NCI-H510A (cell line): Measurements from ENCODE around the gene KANSL2.
"Not testable (repeated sequence)": the region's sequence is repeated elsewhere in the genome, so short reads cannot be mapped to it uniquely, and the experiment has no call there.

Experiments used
- DNase-seq: peaks from one replicate; lab custom pipeline; 2025; lab: John Stamatoyannopoulos, UW

KANSL2 gene, protein sequence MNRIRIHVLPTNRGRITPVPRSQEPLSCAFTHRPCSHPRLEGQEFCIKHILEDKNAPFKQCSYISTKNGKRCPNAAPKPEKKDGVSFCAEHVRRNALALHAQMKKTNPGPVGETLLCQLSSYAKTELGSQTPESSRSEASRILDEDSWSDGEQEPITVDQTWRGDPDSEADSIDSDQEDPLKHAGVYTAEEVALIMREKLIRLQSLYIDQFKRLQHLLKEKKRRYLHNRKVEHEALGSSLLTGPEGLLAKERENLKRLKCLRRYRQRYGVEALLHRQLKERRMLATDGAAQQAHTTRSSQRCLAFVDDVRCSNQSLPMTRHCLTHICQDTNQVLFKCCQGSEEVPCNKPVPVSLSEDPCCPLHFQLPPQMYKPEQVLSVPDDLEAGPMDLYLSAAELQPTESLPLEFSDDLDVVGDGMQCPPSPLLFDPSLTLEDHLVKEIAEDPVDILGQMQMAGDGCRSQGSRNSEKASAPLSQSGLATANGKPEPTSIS

DNA sequence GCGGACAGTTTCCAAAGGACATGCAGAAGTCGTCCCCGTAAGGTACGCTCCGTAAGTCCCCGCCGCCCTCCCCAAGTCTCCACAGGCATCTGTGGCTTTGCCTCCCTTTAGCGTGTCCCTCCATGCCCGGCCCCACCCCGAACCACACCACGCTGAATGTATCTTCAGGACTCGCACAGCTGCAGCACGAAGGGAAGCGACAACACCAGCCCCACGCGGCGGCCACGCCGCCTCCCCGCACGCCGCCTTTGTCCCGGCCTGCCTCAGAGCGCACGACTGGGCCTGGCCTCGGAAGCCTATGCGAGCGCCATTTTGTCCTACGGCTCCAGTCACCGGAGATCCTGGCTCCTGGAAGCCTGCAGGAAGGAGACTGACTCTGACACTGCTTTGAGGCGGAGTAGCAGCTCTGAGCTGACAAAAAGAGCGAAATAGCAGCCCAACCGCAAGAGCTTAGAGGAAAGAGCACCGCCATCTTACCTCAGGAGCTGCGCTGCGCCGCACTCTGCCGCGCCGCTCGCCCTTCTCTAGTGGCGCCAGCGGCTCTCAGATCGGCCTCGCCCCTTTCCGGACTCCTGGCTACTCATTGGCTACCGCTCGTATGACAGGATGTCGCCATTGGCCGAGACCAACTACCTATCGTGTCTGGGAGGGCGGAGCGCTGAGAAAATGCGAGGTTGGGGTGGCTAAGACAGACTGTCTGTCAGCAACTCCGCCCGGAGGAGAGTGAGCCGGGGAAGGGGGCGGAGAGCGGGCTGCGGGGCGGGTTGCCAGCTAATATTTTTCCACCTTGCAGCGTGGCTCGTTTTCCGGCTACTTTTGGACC lies at the start of gene KANSL2:
Gene KANSL2 (minus strand): TSS at position 529 of the 823 bp plus-strand sequence. CDS start 606 bp downstream, outside the sequence.
- DNase-seq, result peak; percentile 97

GRCh38 chr12:48728807-48729206 lies 46.8 kb upstream of the KANSL2 start:
- no peak for DNase-seq

GRCh38 chr12:48720737-48721136 lies 38.7 kb upstream of the KANSL2 start:
- DNase-seq, result not testable (repeated sequence)

DNA sequence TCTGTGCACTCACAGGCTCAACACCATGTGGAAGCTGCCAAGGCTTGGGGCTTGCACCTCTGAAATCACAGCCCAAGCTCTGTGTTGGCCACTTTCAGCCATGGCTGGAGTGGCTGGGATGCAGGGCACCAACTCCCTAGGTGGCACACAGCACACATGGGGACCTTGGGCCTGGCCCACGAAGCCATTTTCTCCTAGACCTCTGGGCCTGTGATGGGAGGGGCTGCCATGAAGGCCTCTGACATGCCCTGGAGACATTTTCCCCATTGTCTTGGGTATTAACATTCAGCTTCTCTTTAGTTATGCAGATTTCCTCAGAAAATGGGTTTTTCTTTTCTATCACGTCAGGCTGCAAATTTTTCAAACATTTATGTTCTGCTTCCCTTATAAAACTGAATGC lies 38.1 kb upstream of the KANSL2 start:
- DNase-seq, result not testable (repeated sequence)

- DNase-seq, result not testable (repeated sequence)
These were observed 37.0 kb upstream of the KANSL2 start for GRCh38 chr12:48719002-48719401.

DNA sequence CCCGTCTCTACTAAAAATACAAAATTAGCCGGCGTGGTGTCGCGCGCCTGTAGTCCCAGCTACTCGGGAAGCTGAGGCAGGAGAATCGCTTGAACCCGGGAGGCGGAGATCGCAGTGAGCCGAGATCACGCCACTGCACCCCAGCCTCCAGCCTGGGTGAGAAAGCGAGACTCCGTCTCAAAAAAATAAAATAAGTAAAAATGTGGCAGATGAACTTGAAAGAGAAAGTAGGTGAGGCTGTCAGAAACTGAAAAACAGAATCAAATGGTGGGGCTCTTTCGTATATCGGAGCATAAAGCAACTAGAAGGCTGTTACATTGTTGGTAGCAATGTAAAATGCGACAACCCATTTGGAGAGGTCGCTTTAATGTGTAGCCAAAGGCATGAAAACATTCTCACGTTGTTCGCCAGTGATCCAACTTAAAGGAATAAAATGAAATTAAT lies 35.2 kb upstream of the KANSL2 start:
- DNase-seq, result no peak

GRCh38 chr12:48716493-48717251 lies 34.6 kb upstream of the KANSL2 start, which contains the start of gene CCNT1:
TSS of gene CCNT1 (minus strand) at chr12:48716707. CDS start at chr12:48716675, 32 bp downstream.
- DNase-seq, result peak; percentile 99

DNA sequence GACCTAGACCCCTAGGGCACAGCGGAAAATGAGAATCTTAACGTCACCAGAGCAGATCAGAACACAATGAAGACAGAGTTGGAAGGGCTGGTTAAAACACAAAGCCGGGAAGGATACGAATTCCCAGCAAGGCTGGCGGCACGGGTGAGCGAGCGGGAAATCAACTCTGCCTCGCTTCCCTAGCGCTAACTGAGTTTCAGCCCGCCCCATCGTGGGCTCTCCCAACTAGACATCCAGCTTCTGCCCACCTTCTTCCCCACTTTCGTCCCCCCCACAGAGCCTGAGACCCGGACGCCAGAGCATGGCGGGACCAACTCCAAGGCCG lies 34.1 kb upstream of the KANSL2 start:
- DNase-seq, result no peak

DNA sequence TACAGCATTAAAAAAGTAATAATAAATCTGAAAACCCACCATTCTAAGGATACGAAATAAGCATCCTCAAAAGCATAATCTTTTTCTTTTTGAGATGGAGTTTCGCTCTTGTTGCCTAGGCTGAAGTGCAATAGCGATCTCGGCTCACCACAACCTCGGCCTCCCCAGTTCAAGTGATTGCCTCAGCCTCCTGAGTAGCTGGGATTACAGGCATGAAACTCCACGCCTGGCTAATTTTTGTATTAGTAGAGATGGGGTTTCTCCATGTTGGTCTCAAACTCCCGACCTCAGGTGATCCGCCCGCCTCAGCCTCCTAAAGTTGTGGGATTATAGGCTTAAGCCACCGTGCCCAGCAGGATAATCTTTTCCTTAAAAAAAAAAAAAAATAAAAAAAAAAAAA lies 30.2 kb upstream of the KANSL2 start:
- DNase-seq, result no peak

DNA sequence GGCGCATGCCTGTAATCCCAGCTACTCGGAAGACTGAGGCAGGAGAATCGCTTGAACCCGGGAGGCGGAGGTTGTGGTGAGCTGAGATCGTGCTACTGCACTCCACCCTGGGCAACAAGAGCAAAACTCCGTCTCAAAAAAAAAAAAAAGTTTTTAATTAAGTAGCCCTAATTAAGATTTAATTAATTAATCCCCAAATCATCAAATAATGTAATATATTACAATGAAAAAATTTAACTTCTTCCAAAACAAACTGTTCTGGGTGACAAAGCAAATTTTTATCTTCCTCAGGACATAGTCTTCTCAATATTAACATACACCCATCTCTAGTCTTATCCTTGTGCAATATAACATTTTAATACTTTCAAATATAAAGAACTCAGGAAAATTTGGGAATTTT lies 16.8 kb upstream of the KANSL2 start:
- DNase-seq, result not testable (repeated sequence)

GRCh38 chr12:48696626-48697025 lies 14.6 kb upstream of the KANSL2 start:
- no peak for DNase-seq

DNA sequence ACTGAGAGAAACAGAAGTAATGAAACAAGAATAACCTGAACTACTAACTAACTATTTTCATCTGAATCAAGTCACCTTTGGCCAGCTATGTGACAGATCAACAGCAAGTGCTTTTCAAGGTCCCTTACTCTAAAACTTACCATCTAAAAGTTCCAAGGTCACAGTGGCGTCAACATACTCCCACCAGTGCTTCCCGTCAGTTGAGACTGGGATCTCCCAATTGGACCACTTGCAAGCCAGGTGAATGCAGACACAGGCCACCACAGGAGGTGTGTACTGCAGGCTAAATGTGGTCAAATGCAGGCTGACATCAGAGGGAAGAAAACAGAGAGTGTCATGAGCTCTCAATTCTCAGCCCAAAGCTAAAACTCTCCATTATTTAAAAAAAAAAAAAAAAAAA lies 13.8 kb upstream of the KANSL2 start:
- no peak for DNase-seq

GRCh38 chr12:48694038-48694437 lies 12.0 kb upstream of the KANSL2 start:
- no peak for DNase-seq

DNA sequence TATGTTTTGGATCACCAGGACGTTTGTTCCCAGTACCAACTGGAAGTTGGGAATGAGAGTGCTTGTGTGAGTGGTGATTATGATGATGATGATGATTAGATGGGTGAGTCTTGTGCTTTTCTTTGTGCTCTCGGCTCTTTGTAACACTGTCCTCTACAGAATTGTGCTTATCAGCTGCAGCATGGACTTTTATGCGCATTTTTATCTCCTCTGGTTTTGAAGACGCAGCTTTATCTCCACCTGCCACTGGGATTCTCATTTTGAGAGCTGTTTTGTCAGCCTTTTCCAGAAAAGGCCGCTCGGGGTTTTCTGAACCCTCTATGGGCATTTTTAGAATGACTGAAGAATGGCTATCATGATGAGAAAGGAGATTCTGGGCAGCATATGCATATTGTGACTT lies 11.5 kb upstream of the KANSL2 start:
- no peak for DNase-seq

DNA sequence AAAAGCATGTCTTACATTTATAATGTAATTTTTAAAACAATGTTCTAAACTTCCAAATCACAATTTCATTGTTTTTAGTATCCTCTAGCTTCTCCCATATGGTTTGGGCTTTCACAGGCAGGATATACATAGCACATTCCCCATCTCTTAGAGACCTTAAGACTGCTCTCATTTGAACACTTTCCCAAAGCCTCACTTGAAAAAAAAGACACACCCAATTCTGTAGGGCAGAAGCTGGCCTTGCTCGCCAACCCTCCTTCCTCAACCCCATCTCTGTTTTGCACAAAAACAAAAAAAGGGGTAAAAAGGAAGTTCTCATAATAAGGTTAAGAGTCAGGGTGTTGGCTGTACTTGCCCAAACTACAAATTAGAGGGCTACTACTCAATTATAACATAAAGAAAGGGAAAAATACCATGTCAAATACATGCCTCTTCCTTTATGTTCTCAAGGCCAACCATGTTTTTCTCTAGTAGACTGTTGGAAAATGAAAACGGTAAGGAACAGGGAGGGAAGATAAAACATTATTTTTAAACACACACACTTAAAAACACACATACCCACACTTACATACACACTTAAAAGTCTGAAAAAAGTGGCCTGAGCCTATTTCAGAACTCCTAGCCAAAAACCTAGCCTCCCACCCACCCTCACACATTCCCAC lies 9.9 kb upstream of the KANSL2 start:
- no peak for DNase-seq

DNA sequence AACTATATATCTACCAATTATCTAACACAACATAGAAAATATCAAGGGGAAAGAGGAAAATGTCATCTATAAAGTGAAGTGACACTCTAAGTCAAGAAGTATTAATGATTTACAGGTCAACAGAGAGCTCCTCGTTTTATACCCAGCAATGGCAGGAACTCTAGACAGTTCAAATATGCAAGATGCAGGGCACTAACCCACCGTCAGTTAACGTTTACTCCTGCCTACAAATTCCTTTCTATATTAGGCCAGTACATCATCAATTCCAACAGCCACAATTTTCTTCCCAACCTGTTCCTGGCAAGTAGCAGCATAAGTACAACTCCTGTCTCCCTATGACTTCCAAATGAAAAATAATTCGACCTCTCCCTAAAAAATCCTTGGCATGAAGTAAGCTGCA lies 9.0 kb upstream of the KANSL2 start:
- DNase-seq, result no peak

DNA sequence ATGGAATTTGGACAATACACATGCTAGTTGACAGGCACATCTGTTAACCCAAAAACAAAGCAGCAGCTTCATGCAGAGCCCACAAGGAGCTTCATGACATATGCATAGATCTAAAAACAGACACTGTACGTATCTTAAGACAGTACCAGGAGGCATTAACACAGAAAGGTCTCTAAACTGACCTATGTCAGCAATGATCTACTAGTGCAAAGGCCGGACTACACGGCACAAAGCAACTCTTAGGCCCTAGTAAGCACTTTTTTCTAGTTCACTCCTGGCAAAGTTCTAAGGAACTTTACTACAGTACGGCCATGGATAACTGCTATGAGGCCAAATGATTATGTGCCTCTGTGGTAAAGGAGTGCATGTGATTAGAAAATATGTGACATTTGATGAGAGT lies 8.4 kb upstream of the KANSL2 start:
- no peak for DNase-seq

GRCh38 chr12:48688836-48689235 lies 6.8 kb upstream of the KANSL2 start:
- no peak for DNase-seq

DNA sequence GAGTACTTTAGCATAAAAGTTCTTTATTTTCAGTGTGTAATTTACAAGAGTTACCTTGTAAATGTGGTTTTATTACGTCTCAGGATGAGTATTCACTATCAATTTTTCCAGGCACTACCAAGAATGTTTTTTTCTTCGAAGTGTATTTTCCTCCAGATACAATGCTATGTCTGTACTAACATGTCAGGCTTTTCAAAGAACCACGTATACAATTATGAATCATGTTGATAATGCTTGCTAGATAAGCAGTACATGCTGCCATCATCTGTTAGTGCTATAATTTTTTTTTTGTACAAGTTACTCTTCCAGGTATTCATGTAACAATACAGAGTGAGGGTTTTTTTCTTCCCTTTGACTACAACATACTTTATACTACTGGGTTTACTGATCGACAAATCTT lies 5.6 kb upstream of the KANSL2 start:
- DNase-seq, result no peak

DNA sequence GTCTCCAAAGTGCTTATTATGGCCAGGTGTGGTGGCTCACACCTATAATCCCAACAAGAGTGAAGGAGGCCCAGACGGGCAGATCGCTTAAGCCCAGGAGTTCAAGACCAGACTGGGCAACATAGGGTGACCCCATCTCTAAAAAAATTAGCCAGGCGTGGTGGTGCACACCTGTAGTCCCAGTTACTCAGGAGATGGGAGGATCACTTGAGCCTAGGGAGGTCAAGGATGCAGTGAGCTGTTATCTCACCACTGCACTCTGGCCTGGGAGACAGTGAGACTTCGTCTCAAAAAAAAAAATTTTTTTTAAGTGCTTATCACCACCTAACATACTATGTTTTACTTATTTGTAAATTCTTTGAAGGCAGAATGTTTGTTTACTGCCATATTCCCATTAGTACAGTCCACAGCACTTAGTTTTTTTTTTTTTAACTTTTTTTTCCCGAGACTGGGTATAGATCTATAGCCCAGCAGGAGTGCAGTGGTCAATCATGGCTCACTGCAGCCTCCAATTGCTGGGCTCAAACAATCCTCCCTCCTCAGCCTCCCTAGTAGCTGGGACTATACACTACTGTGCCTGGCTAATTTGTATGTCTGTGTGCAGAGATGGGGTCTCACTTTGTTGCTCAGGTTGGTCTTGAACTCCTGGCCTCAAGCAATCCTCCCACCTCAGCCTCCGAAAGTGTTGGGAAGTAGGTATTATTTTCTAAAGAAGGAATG lies 4.7 kb upstream of the KANSL2 start:
- no peak for DNase-seq

GRCh38 chr12:48686037-48686595 lies 4.1 kb upstream of the KANSL2 start:
- DNase-seq, result no peak
